ENCODE data around the gene ABTB1. TPM values are rescaled to one million over a fixed set of nuclear protein-coding genes. Genes with fewer than 3 reads are reported as not detected.

The ABTB1 gene
- polyA plus RNA-seq, 1 of the 3 experiments (the other 2 are of a cell fraction): 30.8 TPM

DNA sequence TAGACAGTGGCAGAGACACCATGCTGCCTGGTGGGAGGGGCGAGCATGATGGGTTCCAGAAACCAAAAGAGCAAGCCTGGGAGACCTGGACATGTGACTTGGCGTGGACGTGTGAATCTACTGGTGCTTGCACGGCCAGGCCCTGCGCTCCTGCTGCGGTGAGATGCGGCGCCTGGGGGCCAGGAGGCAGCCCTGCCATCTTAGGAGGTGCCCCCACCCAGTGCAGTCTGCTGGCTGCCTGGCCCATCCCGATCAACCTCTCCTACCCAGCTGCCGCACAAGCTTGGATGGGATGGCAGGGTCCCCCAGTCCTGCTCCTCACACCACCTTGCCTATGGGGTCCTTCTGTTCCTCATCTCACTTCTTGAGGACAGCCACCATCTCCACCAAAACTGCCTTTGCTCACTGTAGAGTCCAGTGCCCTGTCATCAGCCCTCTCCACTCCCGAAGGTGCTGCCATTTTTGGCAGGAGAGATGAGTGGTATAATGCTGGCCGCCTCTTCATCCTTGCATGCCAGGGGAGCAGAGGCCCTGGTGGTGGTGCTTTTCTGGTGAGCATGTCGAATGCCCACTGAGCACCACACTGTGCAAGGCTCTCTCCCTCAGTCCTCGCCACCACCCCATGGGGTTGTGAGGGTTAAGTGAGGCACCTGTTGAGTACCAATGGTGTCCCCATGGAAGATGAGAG lies 3.1 kb upstream of the ABTB1 start (continued):
- TF ChIP-seq, protein P1, sequence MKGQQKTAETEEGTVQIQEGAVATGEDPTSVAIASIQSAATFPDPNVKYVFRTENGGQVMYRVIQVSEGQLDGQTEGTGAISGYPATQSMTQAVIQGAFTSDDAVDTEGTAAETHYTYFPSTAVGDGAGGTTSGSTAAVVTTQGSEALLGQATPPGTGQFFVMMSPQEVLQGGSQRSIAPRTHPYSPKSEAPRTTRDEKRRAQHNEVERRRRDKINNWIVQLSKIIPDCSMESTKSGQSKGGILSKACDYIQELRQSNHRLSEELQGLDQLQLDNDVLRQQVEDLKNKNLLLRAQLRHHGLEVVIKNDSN (IDR thresholded peaks at IDR 0.05; ENCODE audit: borderline replicate concordance, low read depth): no peak
- TF ChIP-seq SIN3A (IDR thresholded peaks at IDR 0.05; ENCODE audit: borderline replicate concordance, low read depth, low read length) (no peak), NRF1 (IDR thresholded peaks at IDR 0.05; ENCODE audit: low read depth, low read length) (no peak), TAF1 (IDR thresholded peaks at IDR 0.05; ENCODE audit: borderline replicate concordance, low read depth, low read length) (no peak), RFX5 (IDR thresholded peaks at IDR 0.05; ENCODE audit: low read length) (no peak), EP300 (IDR thresholded peaks at IDR 0.05; ENCODE audit: borderline replicate concordance in 1 of 2, low read depth in 1 of 2, low read length in 1 of 2) (no peak), JUND (IDR thresholded peaks at IDR 0.05) (no peak)

DNA sequence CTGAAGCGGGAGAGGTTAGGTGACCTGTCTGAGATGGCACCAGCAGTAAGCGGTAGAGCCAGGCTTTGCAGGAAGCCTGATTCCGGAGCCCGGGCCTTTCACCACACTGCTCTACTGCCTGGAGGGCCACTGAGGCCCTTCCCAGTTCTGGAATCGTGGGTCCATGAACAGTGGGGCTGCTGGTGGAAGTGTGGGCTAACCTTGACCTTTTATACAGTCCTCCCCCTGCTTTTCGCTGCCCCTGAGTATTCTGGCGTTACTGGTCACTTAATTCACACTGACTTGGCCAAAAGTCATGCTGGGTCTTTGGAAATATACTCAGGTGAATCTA lies 2.6 kb upstream of the ABTB1 start:
- Histone ChIP-seq H2AFZ (ENCODE audit: low read depth) (no peak overlapping the region), H3F3A (replicated peaks; ENCODE audit: insufficient read depth) (no peaks in the 10 kb centered on the region), H3K4me3 (ENCODE audit: low read depth in 2 of 2, low read length in 1 of 2) (no peak overlapping the region), H3K9me2 (no peaks in the 10 kb centered on the region), H3K4me1 (ENCODE audit: control insufficient read depth in 1 of 2, insufficient read depth in 2 of 2, low read depth in 1 of 2, low read length in 1 of 2) (peaks cover 6 to 19% of the 10 kb centered on the region in 2 experiments; a peak in 1 of 4 replicates), H3K4me2 (no peak overlapping the region), H3K27ac (ENCODE audit: low read depth in 2 of 2, low read length in 1 of 2) (no peak overlapping the region), H3K9me3 (no peaks in the 10 kb centered on the region), H3K27me3 (ENCODE audit: insufficient read depth) (no peaks in the 10 kb centered on the region), H3K79me2 (ENCODE audit: insufficient read depth) (peaks cover 13% of the 10 kb centered on the region), H3K36me3 (replicated peaks in 1 of 2; ENCODE audit: control insufficient read depth in 1 of 2, insufficient read depth in 2 of 2, low read length in 1 of 2) (peaks cover 0 to 3% of the 10 kb centered on the region in 2 experiments), H3K9ac (no peak overlapping the region), H4K20me1 (ENCODE audit: insufficient read depth) (no peaks in the 10 kb centered on the region)
- DNase-seq: no peak
- WGBS (ENCODE audit: low lambda C conversion rate): 90% methylated on average over 7 of the region's 7 CpGs
- ChIA-PET CTCF (interaction anchor here (1.4 to 2.3 kb wide), 2 partner anchors 26 to 289 kb away, joined by 4 to 16 read pairs; no protein-coding TSS in a partner anchor), POLR2A (no interaction called here)
- no peak for TF ChIP-seq SIN3A (IDR thresholded peaks at IDR 0.05; ENCODE audit: borderline replicate concordance, low read depth, low read length)
- TF ChIP-seq, protein P2, sequence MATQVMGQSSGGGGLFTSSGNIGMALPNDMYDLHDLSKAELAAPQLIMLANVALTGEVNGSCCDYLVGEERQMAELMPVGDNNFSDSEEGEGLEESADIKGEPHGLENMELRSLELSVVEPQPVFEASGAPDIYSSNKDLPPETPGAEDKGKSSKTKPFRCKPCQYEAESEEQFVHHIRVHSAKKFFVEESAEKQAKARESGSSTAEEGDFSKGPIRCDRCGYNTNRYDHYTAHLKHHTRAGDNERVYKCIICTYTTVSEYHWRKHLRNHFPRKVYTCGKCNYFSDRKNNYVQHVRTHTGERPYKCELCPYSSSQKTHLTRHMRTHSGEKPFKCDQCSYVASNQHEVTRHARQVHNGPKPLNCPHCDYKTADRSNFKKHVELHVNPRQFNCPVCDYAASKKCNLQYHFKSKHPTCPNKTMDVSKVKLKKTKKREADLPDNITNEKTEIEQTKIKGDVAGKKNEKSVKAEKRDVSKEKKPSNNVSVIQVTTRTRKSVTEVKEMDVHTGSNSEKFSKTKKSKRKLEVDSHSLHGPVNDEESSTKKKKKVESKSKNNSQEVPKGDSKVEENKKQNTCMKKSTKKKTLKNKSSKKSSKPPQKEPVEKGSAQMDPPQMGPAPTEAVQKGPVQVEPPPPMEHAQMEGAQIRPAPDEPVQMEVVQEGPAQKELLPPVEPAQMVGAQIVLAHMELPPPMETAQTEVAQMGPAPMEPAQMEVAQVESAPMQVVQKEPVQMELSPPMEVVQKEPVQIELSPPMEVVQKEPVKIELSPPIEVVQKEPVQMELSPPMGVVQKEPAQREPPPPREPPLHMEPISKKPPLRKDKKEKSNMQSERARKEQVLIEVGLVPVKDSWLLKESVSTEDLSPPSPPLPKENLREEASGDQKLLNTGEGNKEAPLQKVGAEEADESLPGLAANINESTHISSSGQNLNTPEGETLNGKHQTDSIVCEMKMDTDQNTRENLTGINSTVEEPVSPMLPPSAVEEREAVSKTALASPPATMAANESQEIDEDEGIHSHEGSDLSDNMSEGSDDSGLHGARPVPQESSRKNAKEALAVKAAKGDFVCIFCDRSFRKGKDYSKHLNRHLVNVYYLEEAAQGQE (IDR thresholded peaks at IDR 0.05; ENCODE audit: low read depth, low read length): no peak
- no peak for TF ChIP-seq GATA2 (CRISPR knock-in tag; IDR thresholded peaks at IDR 0.05)
- TF ChIP-seq MEF2A (IDR thresholded peaks at IDR 0.05; ENCODE audit: borderline replicate concordance, low read depth): no peak
- no peak for TF ChIP-seq RFX5 (IDR thresholded peaks at IDR 0.05; ENCODE audit: low read length)
- TF ChIP-seq NFIC (IDR thresholded peaks at IDR 0.05; ENCODE audit: borderline replicate concordance): no peak
- no peak for TF ChIP-seq EP300 (IDR thresholded peaks at IDR 0.05; ENCODE audit: borderline replicate concordance in 1 of 2, low read depth in 1 of 2, low read length in 1 of 2)
- TF ChIP-seq, protein P1 (IDR thresholded peaks at IDR 0.05; ENCODE audit: borderline replicate concordance, low read depth): no peak
- no peak for TF ChIP-seq MXI1 (IDR thresholded peaks at IDR 0.05; ENCODE audit: low read depth, low read length)
- TF ChIP-seq, protein P3, sequence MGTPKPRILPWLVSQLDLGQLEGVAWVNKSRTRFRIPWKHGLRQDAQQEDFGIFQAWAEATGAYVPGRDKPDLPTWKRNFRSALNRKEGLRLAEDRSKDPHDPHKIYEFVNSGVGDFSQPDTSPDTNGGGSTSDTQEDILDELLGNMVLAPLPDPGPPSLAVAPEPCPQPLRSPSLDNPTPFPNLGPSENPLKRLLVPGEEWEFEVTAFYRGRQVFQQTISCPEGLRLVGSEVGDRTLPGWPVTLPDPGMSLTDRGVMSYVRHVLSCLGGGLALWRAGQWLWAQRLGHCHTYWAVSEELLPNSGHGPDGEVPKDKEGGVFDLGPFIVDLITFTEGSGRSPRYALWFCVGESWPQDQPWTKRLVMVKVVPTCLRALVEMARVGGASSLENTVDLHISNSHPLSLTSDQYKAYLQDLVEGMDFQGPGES (IDR thresholded peaks at IDR 0.05; ENCODE audit: low read depth, low read length): no peak
- no peak for TF ChIP-seq RXRA (IDR thresholded peaks at IDR 0.05; ENCODE audit: borderline replicate concordance, low read depth)
- no peak for TF ChIP-seq TCF12 (IDR thresholded peaks at IDR 0.05)
- TF ChIP-seq RCOR1 (IDR thresholded peaks at IDR 0.05; ENCODE audit: low read length): no peak
- no peak for TF ChIP-seq NRF1 (IDR thresholded peaks at IDR 0.05; ENCODE audit: low read depth, low read length)
- no peak for TF ChIP-seq MAX (IDR thresholded peaks at IDR 0.05; ENCODE audit: low read depth)
